ENCODE results near the gene CUBN.

CUBN gene

GRCh38 chr10:16984242-16984641 lies 145.4 kb downstream of the CUBN start:
- DNase-seq = no peak

DNA sequence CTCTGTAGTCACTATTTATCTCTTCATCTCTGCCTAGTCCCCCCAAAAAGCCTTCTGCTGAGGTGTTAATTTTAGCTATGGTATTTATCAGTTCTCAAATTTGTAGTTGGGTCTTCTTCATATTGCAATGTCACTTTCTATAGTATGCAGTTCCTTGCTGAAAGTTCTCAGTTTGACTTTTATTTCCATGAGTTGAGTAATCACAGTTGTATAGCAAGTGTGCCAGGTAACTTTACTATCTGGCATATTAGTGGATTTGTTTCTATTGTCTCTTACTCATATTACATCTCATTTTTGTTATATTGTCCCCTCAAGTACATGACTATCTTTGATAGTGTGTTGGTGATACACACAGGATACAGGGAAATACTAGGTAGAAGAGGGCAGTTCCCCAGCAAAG lies 152.8 kb downstream of the CUBN start:
- no peak for DNase-seq

- DNase-seq = no peak
Measured at GRCh38 chr10:16975188-16975587, 154.4 kb downstream of the CUBN start.

DNA sequence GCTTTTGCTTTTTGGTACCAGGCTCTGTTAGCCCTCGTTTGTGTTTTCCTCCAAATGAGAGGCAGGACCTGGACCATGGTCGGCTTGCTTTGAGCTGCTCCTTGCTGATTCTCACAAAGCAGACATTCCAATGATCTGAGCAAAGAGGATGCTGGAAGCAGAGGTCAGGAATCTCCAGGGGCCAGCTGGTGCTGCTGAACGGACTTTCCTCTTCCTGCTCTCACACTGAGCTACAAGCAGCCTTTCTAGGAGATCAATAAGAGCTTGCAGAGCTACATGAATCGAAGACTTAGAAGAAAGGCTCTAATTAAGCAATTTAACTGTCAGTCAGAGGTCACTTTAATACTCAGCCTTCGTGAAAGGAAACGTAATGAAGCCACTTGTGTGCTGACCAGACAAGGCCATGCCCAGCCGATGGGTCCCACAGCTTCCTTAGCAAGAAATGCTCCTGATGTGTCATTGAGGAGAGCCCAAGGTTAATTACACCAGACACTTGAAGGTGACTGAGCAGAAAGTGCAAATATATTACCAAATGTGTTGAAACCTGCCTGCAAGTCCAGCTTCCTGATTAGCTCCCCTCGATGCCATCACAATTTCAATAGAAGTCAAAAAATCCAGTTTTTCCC lies 161.1 kb downstream of the CUBN start:
- no peak for DNase-seq

DNA sequence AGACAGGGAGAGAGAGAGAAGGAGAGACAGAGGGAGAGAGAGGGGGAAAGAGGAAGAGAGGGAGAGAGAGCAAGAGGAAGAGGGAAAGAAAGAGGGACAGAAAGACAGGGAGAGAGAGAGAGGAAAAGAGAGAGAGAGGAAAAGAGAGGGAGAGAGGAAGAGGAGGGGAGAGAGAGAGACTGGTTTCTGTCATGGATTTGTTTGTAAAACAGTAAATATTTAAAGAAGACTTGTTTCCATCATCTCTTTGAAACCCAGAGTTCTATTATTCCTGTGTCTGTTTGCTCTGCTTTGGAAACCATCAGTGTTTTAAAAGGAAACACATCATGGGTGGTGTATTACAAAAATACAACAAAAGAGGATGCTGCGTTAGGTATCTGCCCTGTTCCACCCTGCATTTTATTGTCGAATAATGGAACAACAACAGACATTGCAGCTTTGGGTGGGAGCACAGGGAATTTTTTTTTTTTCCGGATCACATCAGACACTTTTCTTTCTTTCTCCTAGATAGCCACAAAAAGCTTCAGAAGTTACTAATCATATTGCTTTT lies 161.7 kb downstream of the CUBN start:
- DNase-seq = no peak

DNA sequence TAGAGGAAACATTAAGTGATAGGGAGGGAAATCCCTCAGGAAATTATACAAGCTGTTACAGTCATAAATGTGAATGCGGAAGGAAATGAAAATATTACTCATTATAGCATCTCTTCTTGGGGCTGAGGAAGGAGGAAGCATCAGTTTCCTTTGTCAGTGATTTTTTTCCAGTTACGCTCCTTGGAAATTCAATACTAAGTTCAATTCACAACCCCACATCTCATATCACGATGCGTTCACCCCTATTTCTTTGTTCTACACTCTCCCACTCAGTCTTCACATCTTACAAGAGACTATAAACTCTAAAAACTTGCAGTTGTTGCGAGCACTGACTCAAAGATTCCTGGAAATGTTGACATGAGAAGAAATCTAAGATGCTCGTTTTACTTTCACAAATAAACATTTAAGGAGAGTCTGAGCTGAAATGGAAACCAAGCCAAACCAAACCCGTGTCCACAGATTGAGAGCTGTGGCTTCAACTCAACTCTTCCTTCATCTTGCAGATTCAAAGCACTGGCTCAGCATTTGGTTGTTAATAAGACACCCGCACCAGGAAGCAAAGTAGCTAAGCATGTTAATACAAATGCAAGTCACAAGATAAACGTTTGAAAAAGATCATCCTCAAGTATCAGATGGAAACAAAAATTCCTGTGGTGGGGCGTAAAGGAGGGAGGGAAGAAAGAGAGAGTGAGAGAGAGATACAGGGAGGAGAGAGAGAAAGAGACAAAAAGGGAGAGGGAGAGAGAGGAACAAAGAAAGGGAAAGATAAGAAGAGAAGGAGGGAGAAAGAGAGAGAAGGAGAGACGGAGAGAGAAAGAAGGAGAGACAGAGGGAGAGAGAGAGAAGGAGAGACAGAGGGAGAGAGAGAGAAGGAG lies 162.4 kb downstream of the CUBN start:
- no peak for DNase-seq

- no peak for DNase-seq
Measured at GRCh38 chr10:16965740-16966447, 163.7 kb downstream of the CUBN start.

DNA sequence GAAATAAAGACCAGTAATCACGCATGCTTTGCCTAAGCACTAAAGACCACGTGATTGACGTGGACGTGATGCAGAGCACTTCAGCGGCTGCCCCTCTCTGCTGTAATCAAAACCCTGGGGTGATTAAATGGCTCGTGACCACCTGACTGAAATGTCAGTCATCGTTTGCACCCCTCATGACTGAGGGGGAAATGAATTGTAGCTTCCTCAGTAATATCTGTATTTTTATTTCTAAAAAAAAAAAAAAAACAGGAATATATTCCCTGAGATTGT lies 164.3 kb downstream of the CUBN start:
- no peak for DNase-seq

GRCh38 chr10:16964576-16965343 lies 164.9 kb downstream of the CUBN start:
- no peak for DNase-seq

DNA sequence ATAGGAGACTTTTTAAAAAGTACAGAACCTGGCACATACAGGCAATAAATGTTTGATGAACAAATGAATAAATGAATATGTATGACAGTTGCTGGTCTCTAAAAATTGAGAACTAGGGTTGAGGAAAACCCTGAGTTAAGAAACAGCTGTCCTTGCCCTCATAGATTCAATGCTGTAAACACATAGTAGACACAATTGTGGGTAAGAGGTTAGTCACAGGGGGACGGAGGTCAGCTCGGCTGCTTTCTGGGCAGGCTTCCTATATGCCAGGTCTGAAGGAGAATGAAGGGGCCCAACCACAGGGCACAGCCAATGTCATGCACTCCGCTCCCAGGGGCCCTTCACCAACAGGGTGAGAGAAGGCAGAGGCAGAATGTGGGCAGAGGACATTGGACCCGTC lies 169.1 kb downstream of the CUBN start:
- no peak for DNase-seq

GRCh38 chr10:16957038-16957437 lies 172.6 kb downstream of the CUBN start:
- DNase-seq = no peak

DNA sequence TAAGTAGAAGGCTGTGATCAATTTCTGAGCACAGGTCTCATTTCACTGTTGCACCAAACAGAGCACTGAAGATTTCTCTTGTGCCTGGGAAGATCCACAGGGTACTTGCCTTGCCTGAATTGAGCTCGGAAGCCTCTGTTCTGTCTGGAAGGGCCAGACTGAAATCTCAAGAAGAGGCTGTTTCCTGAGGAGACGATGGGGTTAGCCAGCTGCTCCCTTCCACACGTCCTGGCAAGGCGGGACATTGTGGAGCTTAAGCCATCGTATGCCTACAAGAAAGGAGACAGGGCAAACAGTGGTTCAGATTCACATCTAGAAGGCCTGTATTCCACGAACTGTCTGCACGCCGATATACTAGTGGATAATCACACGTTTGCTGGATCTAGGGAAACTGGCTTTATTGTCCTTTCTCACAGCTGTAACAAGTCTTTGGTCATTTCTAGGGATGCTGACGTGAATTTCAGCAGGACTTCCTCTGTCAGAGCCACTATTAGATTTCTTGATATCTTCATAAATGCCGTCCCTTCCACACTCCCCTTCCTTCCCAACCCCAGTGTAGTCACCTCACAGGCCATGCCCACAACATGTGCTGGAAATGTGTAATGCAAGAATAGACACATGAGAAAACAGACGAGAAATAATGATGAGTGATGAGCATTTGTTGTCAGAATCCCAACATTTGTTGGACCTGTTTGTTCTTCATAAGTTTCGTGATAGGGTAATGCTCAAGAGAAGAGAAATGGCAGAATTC lies 175.2 kb downstream of the CUBN start:
- DNase-seq = no peak

GRCh38 chr10:16953270-16953669 lies 176.3 kb downstream of the CUBN start:
- no peak for DNase-seq

DNA sequence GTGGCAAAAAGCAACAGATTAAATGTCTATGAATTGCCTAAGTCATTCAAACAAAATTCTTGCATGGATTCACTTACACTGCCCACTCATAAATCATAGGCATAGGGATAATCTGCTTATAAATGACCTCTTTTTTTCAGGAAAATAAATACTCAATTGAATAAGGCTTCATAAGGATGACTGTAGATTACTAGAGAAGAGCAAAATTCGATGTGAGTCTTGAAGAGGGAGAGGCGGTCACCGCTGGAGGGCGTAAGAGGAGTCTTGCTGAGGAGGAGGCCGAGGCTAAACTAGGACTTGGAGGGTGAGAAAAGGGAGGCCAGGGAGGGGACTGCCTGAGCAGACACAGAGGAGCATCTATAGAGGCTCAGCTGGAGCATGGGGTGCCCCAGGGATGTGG lies 177.0 kb downstream of the CUBN start:
- DNase-seq = no peak

DNA sequence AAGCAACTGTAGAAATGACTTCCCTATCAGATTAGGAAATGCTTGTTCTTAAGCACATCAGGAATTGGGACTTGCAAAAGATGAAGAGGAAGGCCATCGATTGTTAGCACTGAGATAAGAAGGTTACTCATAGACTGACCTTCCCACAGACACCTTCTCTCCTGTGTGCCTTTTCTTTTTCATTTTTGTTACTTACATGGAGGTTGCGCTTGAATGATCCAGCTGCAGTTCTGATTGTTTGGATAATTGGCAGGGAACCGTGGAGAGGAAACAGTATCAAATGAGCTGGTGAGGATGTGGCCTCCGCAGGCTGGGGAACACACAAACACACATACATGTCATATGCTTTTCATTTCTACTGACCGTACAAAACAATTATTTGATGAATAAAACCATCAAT lies 177.5 kb downstream of the CUBN start:
- no peak for DNase-seq

DNA sequence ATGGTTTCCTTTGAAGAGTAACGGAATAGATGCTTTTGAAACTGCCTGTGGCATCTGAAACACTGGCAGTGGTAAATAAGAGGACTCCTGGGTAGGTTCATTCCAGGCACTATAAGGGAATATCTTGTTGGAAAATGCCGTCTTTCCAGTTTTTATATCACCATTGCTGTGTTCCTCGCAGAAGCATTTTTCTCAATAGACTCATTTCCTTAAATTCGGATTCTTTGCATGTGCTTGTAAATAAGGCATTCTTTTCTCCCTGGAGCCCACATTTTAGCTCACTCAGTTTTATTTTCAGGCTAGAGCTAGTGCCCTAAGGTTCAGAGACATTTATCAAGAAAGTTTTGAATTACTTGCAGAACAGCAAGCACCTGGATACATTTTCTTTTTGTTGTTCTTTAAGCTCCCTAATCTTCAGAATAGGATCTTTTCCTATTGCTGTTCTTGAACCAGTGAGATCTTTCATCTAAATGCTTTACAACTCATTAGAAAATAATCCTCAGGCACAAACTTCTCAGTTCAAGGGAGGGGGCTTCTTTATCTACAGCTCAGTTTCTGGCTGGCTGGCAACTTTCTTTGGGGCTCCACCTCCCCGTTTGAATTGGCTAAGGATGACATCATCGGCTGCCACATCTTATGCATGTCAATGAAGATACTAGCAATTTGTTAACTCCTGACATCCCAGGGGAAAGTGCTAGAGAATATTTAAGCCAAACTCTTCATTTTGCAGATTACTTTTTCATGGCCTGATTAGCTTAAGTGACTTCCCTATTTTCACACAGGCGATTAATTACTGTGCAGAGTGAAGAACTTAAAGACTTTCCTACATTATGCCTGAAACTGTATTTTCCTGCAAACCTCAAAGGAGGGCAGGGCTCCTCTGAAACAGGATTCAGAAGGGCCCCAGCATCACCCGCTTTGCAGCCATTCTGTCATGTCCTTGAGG lies 178.7 kb downstream of the CUBN start:
- no peak for DNase-seq

GRCh38 chr10:16949816-16950215 lies 179.8 kb downstream of the CUBN start:
- DNase-seq = no peak

- DNase-seq = no peak
Measured at GRCh38 chr10:16948361-16948760, 181.2 kb downstream of the CUBN start.

DNA sequence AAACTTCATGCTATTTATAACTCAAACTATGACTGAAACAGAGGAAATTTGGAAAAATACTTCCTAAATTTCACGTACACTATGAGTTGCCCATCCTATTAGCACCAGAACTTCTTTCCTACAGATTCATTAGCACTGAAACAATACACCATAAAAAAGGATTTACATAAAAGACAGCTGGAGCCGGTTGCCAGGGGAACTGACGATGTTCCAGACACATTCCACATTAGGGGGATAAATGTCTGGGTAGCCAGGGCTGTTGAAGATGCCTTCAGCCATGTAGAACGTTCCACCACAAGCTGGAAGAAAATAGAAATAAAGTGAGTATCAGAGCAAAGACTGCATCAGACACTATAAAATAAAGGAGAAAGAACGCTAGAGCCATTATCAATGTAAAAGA lies 182.5 kb downstream of the CUBN start:
- DNase-seq = no peak

DNA sequence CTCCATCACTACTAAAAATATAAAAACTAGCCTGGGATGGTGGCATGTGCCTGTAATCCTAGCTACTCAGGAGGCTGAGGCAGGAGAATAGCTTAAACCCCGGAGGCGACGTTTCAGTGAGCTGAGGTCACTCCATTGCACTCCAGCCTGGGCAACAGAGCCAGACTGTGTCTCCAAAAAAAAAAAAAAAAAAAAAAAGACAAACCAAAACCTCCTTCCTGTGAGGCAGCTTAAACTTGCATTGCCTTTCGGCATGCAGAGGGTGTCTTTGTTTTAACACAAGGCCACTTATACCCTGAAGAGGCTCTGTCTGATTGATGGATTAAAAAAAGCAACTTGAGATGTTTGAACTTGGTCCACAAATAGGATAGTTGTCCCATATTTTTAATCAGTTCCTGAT lies 184.0 kb downstream of the CUBN start:
- DNase-seq = no peak

- DNase-seq = no peak
Measured at GRCh38 chr10:16944986-16945385, 184.6 kb downstream of the CUBN start.
